ENCODE data around the gene TANC1. TPM values are rescaled to one million over a fixed set of nuclear protein-coding genes. Genes with fewer than 3 reads are reported as not detected.

TANC1 gene
- total and polyA plus RNA-seq, 2 of the 4 experiments (the other 2 are of a cell fraction), result 10.2 to 12.9 TPM

- peaks cover 44% of the 10 kb centered on the region for H3K36me3 ChIP-seq (ENCODE audit: control insufficient read depth, insufficient read depth, low read length)
- no peak overlapping the region for H4K5ac ChIP-seq (ENCODE audit: low read depth, low read length)
- H3K4me2 ChIP-seq (ENCODE audit: low read depth, low read length), result no peak overlapping the region
- TF ChIP-seq MAZ (IDR thresholded peaks at IDR 0.05; ENCODE audit: borderline replicate concordance, low read depth, low read length) (no peak), CEBPB (IDR thresholded peaks at IDR 0.05; ENCODE audit: low read depth, low read length) (no peak), RCOR1 (IDR thresholded peaks at IDR 0.05; ENCODE audit: insufficient replicate concordance, low read length) (no peak), NFE2L2 (IDR thresholded peaks at IDR 0.05; ENCODE audit: low read depth, low read length) (no peak), MXI1 (IDR thresholded peaks at IDR 0.05; ENCODE audit: borderline replicate concordance, low read depth, low read length) (no peak), RFX5 (IDR thresholded peaks at IDR 0.05; ENCODE audit: low read depth, low read length) (no peak), POLR2A (IDR thresholded peaks at IDR 0.05; ENCODE audit: low read depth, low read length) (no peak), RAD21 (IDR thresholded peaks at IDR 0.05; ENCODE audit: low read length) (no peak), USF2 (IDR thresholded peaks at IDR 0.05; ENCODE audit: low read depth, low read length) (no peak)
- TF ChIP-seq, protein P1, sequence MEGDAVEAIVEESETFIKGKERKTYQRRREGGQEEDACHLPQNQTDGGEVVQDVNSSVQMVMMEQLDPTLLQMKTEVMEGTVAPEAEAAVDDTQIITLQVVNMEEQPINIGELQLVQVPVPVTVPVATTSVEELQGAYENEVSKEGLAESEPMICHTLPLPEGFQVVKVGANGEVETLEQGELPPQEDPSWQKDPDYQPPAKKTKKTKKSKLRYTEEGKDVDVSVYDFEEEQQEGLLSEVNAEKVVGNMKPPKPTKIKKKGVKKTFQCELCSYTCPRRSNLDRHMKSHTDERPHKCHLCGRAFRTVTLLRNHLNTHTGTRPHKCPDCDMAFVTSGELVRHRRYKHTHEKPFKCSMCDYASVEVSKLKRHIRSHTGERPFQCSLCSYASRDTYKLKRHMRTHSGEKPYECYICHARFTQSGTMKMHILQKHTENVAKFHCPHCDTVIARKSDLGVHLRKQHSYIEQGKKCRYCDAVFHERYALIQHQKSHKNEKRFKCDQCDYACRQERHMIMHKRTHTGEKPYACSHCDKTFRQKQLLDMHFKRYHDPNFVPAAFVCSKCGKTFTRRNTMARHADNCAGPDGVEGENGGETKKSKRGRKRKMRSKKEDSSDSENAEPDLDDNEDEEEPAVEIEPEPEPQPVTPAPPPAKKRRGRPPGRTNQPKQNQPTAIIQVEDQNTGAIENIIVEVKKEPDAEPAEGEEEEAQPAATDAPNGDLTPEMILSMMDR (conservative IDR thresholded peaks at IDR 0.05; ENCODE audit: low read depth, low read length), result no peak
- no peak for ATAC-seq (ENCODE audit: low read depth)
- H2BK120ac ChIP-seq (ENCODE audit: low read depth, low read length), result no peak overlapping the region
- in situ Hi-C loops (cut with MboI; ENCODE audit: low sequenced_read_pairs) (no loop called here), intact Hi-C loops (cut with micrococcal nuclease) (no loop called here), dilution Hi-C loops (cut with HindIII; ENCODE audit: low sequenced_read_pairs, unreplicated experiment) (no loop called here)
- H3K9me1 ChIP-seq (ENCODE audit: insufficient read depth, low read length), result peaks cover 23% of the 10 kb centered on the region
- no peak overlapping the region for H3K4me3 ChIP-seq (ENCODE audit: insufficient read depth, low read depth, low read length)
- no peak overlapping the region for H2AK5ac ChIP-seq (ENCODE audit: low read depth, low read length)
- H3K27me3 ChIP-seq (ENCODE audit: control insufficient read depth, insufficient read depth, low read length), result no peaks in the 10 kb centered on the region
- peaks cover 9% of the 10 kb centered on the region for H3K4me1 ChIP-seq (ENCODE audit: control insufficient read depth, insufficient read depth, low read length)
- H3K9me3 ChIP-seq (ENCODE audit: control insufficient read depth, insufficient read depth, low read length), result no peaks in the 10 kb centered on the region
- DNase-seq, result no peak
- no peak overlapping the region for H3K27ac ChIP-seq (ENCODE audit: insufficient read depth, low read length)
- ChIA-PET POLR2A (ENCODE audit: unreplicated experiment) (no interaction called here), CTCF (no interaction called here)
- H2BK20ac ChIP-seq (ENCODE audit: low read depth, low read length), result no peak overlapping the region
- H4K91ac ChIP-seq (ENCODE audit: insufficient read depth, low read depth, low read length), result no peak overlapping the region
- H3K9ac ChIP-seq (ENCODE audit: low read depth, low read length), result no peak overlapping the region
- no peak overlapping the region for H3K56ac ChIP-seq (ENCODE audit: extremely low read depth, insufficient read depth, low read length)
- no peak overlapping the region for H3K14ac ChIP-seq (replicated peaks; ENCODE audit: low read depth, low read length)
- H4K20me1 ChIP-seq (ENCODE audit: insufficient read depth, low read length), result no peaks in the 10 kb centered on the region
- H2BK5ac ChIP-seq (ENCODE audit: low read depth, low read length, poor library complexity, severe bottlenecking), result no peak overlapping the region
- H3K23ac ChIP-seq (ENCODE audit: low read depth, low read length), result no peak overlapping the region
- WGBS, 2 experiments (ENCODE audit: extremely low coverage in 2 of 2, insufficient read length in 1 of 2), result no CpG with 5 or more reads among the region's 7 CpGs
- H2AK9ac ChIP-seq (replicated peaks; ENCODE audit: low read depth, low read length, poor library complexity), result peak overlapping the region; percentile 33
- H3K4ac ChIP-seq (ENCODE audit: low read depth, low read length), result no peak overlapping the region
- no peak overlapping the region for H4K8ac ChIP-seq (ENCODE audit: low read depth in 2 of 2, low read length in 2 of 2)
- no peak overlapping the region for H3K18ac ChIP-seq (ENCODE audit: low read depth, low read length)
- H2AFZ ChIP-seq (replicated peaks; ENCODE audit: low read length, poor library complexity), result no peak overlapping the region
- no peak overlapping the region for H2BK15ac ChIP-seq (ENCODE audit: low read depth, low read length)
- no TSS peak for BruUV-seq (replicated peaks)
- H3K79me1 ChIP-seq (ENCODE audit: low read depth in 1 of 2, low read length in 2 of 2), result peaks cover 0 to 2% of the 10 kb centered on the region in 2 experiments; a peak in 2 of 4 replicates
These were observed 246.7 kb downstream of the TANC1 start for GRCh38 chr2:159215116-159215515.

All from IMR-90 (cell line).